HepG2 (cell line): Measurements from ENCODE around the gene ITCH. TPM values are rescaled to one million over a fixed set of nuclear protein-coding genes. Genes with fewer than 3 reads are reported as not detected.
A peak's percentile ranks its signal among the peaks of the same experiment; 100 is the strongest.

Experiments
- ATF5 ChIP-seq: sonication (generic); formaldehyde crosslinking; IDR thresholded peaks from 2 replicates; pipeline ENCODE4 v1.4.0; 2020; ENCODE audit warnings: mild to moderate bottlenecking, low read depth, missing genetic modification reagents
- BHLHE40 ChIP-seq: IDR thresholded peaks from 2 replicates; pipeline ENCODE4 v1.6.1; 2011; ENCODE audit warnings: low read length, improper control_type of control experiment
- CBFB ChIP-seq: sonication (generic); formaldehyde crosslinking; IDR thresholded peaks from 2 replicates; pipeline ENCODE4 v1.4.0; 2020; ENCODE audit warnings: missing genetic modification reagents
- CENPX ChIP-seq: sonication (generic); formaldehyde crosslinking; IDR thresholded peaks from 2 replicates; pipeline ENCODE4 v1.9.0; 2021; ENCODE audit warnings: mild to moderate bottlenecking, missing genetic modification reagents, moderate library complexity
- CHCHD3 ChIP-seq: sonication (generic); formaldehyde crosslinking; IDR thresholded peaks from 2 replicates; pipeline ENCODE4 v1.8.0; 2022; ENCODE audit warnings: mild to moderate bottlenecking, missing genetic modification reagents, moderate library complexity
- CREB1 ChIP-seq, 2 experiments: fragments of 450-650 bp in 1 of 2; IDR thresholded peaks; 2 replicates each; pipeline ENCODE4 v1.6.1; 2016 to 2017; ENCODE audit warnings: control low read depth in 1 of 2, mild to moderate bottlenecking in 1 of 2, missing compliant biosample characterization in 1 of 2, missing genetic modification characterization in 1 of 2
- EHMT2 ChIP-seq: fragments of 200-600 bp; sonication (generic); IDR thresholded peaks from 2 replicates; pipeline ENCODE4 v1.7.0; 2017; ENCODE audit warnings: antibody characterized with exemption, low read depth, low read length, borderline replicate concordance
- MXD4 ChIP-seq: IDR thresholded peaks from 2 replicates; pipeline ENCODE4 v1.6.1; 2016; ENCODE audit warnings: mild to moderate bottlenecking, missing biosample characterization, missing genetic modification reagents
- NFE2L1 ChIP-seq: sonication (generic); formaldehyde crosslinking; IDR thresholded peaks from 2 replicates; pipeline ENCODE4 v1.4.0; 2020; ENCODE audit warnings: missing genetic modification reagents, mild to moderate bottlenecking, borderline replicate concordance
- PLSCR1 ChIP-seq: sonication (generic); formaldehyde crosslinking; IDR thresholded peaks from 2 replicates; pipeline ENCODE4 v1.5.0; 2020; ENCODE audit warnings: missing genetic modification reagents, mild to moderate bottlenecking, borderline replicate concordance
- PRPF4 ChIP-seq: fragments of 200-400 bp; formaldehyde crosslinking; IDR thresholded peaks from 2 replicates; pipeline ENCODE4 v1.6.1; 2016; ENCODE audit warnings: low read length, low read depth; ENCODE audit not compliant: poor library complexity, severe bottlenecking
- ZBTB38 ChIP-seq: sonication (generic); formaldehyde crosslinking; IDR thresholded peaks from 2 replicates; pipeline ENCODE4 v1.5.1; 2020; ENCODE audit warnings: mild to moderate bottlenecking, missing genetic modification reagents
- ZC3H13 ChIP-seq: sonication (generic); formaldehyde crosslinking; IDR thresholded peaks from 2 replicates; pipeline ENCODE4 v1.8.1; 2023; ENCODE audit warnings: mild to moderate bottlenecking, missing genetic modification reagents, moderate library complexity
- ZFP36 ChIP-seq: fragments of 150-350 bp; IDR thresholded peaks from 2 replicates; pipeline ENCODE4 v1.6.1; 2018; ENCODE audit warnings: borderline replicate concordance, low read length, low read depth; ENCODE audit not compliant: partially characterized antibody
- ZNF138 ChIP-seq: sonication (generic); formaldehyde crosslinking; IDR thresholded peaks from 2 replicates; pipeline ENCODE4 v1.5.0; 2020; ENCODE audit warnings: mild to moderate bottlenecking, low read depth, missing genetic modification reagents
- ZNF331 ChIP-seq: sonication (generic); formaldehyde crosslinking; IDR thresholded peaks from 2 replicates; pipeline ENCODE4 v1.4.0; 2020; ENCODE audit warnings: missing genetic modification reagents
- ZNF407 ChIP-seq: sonication (generic); formaldehyde crosslinking; IDR thresholded peaks from one replicate; pipeline ENCODE4 v1.5.1; 2020; ENCODE audit warnings: mild to moderate bottlenecking, missing genetic modification reagents; ENCODE audit errors: not compliant biosample characterization
- ZNF598 ChIP-seq: sonication (generic); formaldehyde crosslinking; IDR thresholded peaks from 2 replicates; pipeline ENCODE4 v1.5.1; 2020; ENCODE audit warnings: mild to moderate bottlenecking, missing genetic modification reagents, borderline replicate concordance
- ZNF891 ChIP-seq: sonication (generic); formaldehyde crosslinking; IDR thresholded peaks from 2 replicates; pipeline ENCODE4 v1.5.0; 2020; ENCODE audit warnings: mild to moderate bottlenecking, missing genetic modification reagents
- polyA plus RNA-seq, 8 experiments: library from polyadenylated mRNA; depleted of rRNA in 3 of 8; stranded (reverse) in 7 of 8; unstranded in 1 of 8; fragments of >200 nt; fragmentation: Illumina TruSeq in 4 of 8; extraction: Trizol in 4 of 8; gene quantifications; 2 replicates each; pipeline versions ENCODE4 v1.2.1 to v1.2.3, GENCODE V29; 2011 to 2016; ENCODE audit warnings: low read depth in 4 of 8, missing spikeins in 1 of 8, mixed read lengths in 1 of 8; ENCODE audit not compliant: insufficient read depth in 1 of 8
- total RNA-seq, 5 experiments: library from RNA; depleted of rRNA; stranded (reverse); fragments of >200 nt; fragmentation: Illumina TruSeq; extraction: Trizol; gene quantifications; 2 replicates each; pipeline ENCODE4 v1.2.3, GENCODE V29; 2016; ENCODE audit warnings: low read depth in 1 of 5

ITCH gene
- total and polyA plus RNA-seq, 2 of the 13 experiments (the other 11 are each of a cell fraction or from before 2014, with no cell fraction given): 20.5 to 112 TPM

- TF ChIP-seq ATF5 (CRISPR knock-in tag) (no peak), ZNF891 (peak; percentile 49; the same call in 1 of the 2 replicates), ZNF407 (CRISPR knock-in tag) (no peak), MXD4 (CRISPR knock-in tag) (no peak), PRPF4 (no peak), CREB1 (IDR thresholded peaks at IDR 0.05) (no peak), CREB1 (CRISPR knock-in tag; IDR thresholded peaks at IDR 0.05) (no peak), ZFP36 (no peak), ZC3H13 (CRISPR knock-in tag) (0 out of 2 replicates have a peak, but pooled peaks have one; percentile 41), PLSCR1 (CRISPR knock-in tag) (no peak), ZNF598 (CRISPR knock-in tag) (0 out of 2 replicates have a peak, but pooled peaks have one; percentile 29), CENPX (no peak), ZNF138 (CRISPR knock-in tag) (no peak), CBFB (CRISPR knock-in tag) (no peak), BHLHE40 (no peak), CHCHD3 (CRISPR knock-in tag) (no peak), NFE2L1 (CRISPR knock-in tag) (no peak), ZNF331 (CRISPR knock-in tag) (no peak), EHMT2 (no peak), ZBTB38 (CRISPR knock-in tag) (peak; percentile 92)
Measured at GRCh38 chr20:34544109-34544796, 181.2 kb downstream of the ITCH start (continued).
